H9 (cell line): ENCODE measurements around the gene DGLUCY. TPM values are rescaled to one million over a fixed set of nuclear protein-coding genes. Genes with fewer than 3 reads are reported as not detected.

Experiments used
- DNase-seq: peaks from one replicate; pipeline ENCODE4 v3.0.0-alpha.2; 2017
- H2AFZ ChIP-seq: one replicate; pipeline ENCODE4 v1.6.1; 2013; ENCODE audit warnings: mild to moderate bottlenecking, low read length, control low read depth, moderate library complexity
- H2AK5ac ChIP-seq: 2 replicates; pipeline ENCODE4 v1.6.1; 2013; ENCODE audit warnings: low read length, control low read depth, mixed read lengths; ENCODE audit not compliant: insufficient read length
- H2BK120ac ChIP-seq: one replicate; pipeline ENCODE4 v1.6.1; 2013; ENCODE audit warnings: low read depth, mild to moderate bottlenecking, low read length, control low read depth, inconsistent platforms; ENCODE audit not compliant: poor library complexity, severe bottlenecking
- H2BK12ac ChIP-seq: 2 replicates; pipeline ENCODE4 v1.6.1; 2013; ENCODE audit warnings: low read length, control low read depth, mixed read lengths, low read depth; ENCODE audit not compliant: insufficient read length
- H2BK15ac ChIP-seq: 2 replicates; pipeline ENCODE4 v1.6.1; 2013; ENCODE audit warnings: low read depth, low read length, control low read depth
- H2BK20ac ChIP-seq: one replicate; pipeline ENCODE4 v1.6.1; 2013; ENCODE audit warnings: low read depth, mild to moderate bottlenecking, low read length, control low read depth, inconsistent platforms; ENCODE audit not compliant: poor library complexity, severe bottlenecking
- H2BK5ac ChIP-seq: 2 replicates; pipeline ENCODE4 v1.6.1; 2013; ENCODE audit warnings: low read length, control low read depth, mixed read lengths; ENCODE audit not compliant: insufficient read length
- H3K14ac ChIP-seq: 2 replicates; pipeline ENCODE4 v1.6.1; 2013; ENCODE audit warnings: low read length, control low read depth; ENCODE audit not compliant: insufficient read depth
- H3K18ac ChIP-seq: 2 replicates; pipeline ENCODE4 v1.6.1; 2013; ENCODE audit warnings: low read depth, mild to moderate bottlenecking, mixed read lengths, low read length, control low read depth; ENCODE audit not compliant: insufficient read length
- H3K23ac ChIP-seq: 2 replicates; pipeline ENCODE4 v1.6.1; 2013; ENCODE audit warnings: low read length, control low read depth, mixed read lengths, low read depth; ENCODE audit not compliant: insufficient read length
- H3K23me2 ChIP-seq: 2 replicates; pipeline ENCODE4 v1.6.1; 2013; ENCODE audit warnings: low read depth, mild to moderate bottlenecking, mixed read lengths, low read length, control low read depth; ENCODE audit not compliant: insufficient read length, poor library complexity, severe bottlenecking
- H3K27ac ChIP-seq: 2 replicates; pipeline ENCODE4 v1.5.1; 2013; ENCODE audit warnings: low read length, control low read depth, mixed read lengths, low read depth; ENCODE audit not compliant: insufficient read length
- H3K27me3 ChIP-seq: 2 replicates; pipeline ENCODE4 v1.6.1; 2013; ENCODE audit warnings: low read length, control low read depth, inconsistent platforms; ENCODE audit not compliant: insufficient read depth
- H3K4ac ChIP-seq: 2 replicates; pipeline ENCODE4 v1.6.1; 2013; ENCODE audit warnings: low read depth, mild to moderate bottlenecking, control low read depth, inconsistent platforms, low read length, moderate library complexity
- H3K4me1 ChIP-seq: 2 replicates; pipeline ENCODE4 v1.6.1; 2013; ENCODE audit warnings: low read length, control low read depth, inconsistent platforms; ENCODE audit not compliant: insufficient read depth
- H3K4me2 ChIP-seq: 2 replicates; pipeline ENCODE4 v1.6.1; 2013; ENCODE audit warnings: low read length, control low read depth, mixed read lengths; ENCODE audit not compliant: insufficient read length, insufficient read depth
- H3K56ac ChIP-seq: 2 replicates; pipeline ENCODE4 v1.6.1; 2013; ENCODE audit warnings: low read depth, mild to moderate bottlenecking, mixed read lengths, low read length, control low read depth; ENCODE audit not compliant: insufficient read length
- H3K79me1 ChIP-seq: 2 replicates; pipeline ENCODE4 v1.6.1; 2013; ENCODE audit warnings: low read depth, mild to moderate bottlenecking, moderate library complexity, low read length, control low read depth, inconsistent platforms; ENCODE audit not compliant: insufficient read depth, poor library complexity, severe bottlenecking
- H3K79me2 ChIP-seq: 2 replicates; pipeline ENCODE4 v1.6.1; 2013; ENCODE audit warnings: low read length, control low read depth, inconsistent platforms; ENCODE audit not compliant: insufficient read depth
- H3K9ac ChIP-seq: 2 replicates; pipeline ENCODE4 v1.6.1; 2013; ENCODE audit warnings: low read length, control low read depth, mixed read lengths; ENCODE audit not compliant: insufficient read length; ENCODE audit errors: extremely low read depth
- H3K9me3 ChIP-seq: one replicate; pipeline ENCODE4 v1.6.1; 2013; ENCODE audit warnings: low read depth, low read length, inconsistent platforms; ENCODE audit not compliant: control insufficient read depth
- H3T11ph ChIP-seq: one replicate; pipeline ENCODE4 v1.6.1; 2013; ENCODE audit warnings: mild to moderate bottlenecking, low read length, control low read depth, inconsistent platforms
- H4K20me1 ChIP-seq: one replicate; pipeline ENCODE4 v1.6.1; 2013; ENCODE audit not compliant: control insufficient read depth, insufficient read length, insufficient read depth
- H4K5ac ChIP-seq: 2 replicates; pipeline ENCODE4 v1.6.1; 2013; ENCODE audit warnings: low read depth, mild to moderate bottlenecking, mixed read lengths, low read length, control low read depth; ENCODE audit not compliant: insufficient read length
- H4K8ac ChIP-seq: replicated peaks from 2 replicates; pipeline ENCODE4 v1.6.1; 2013; ENCODE audit warnings: low read length, control low read depth, mixed read lengths, low read depth; ENCODE audit not compliant: insufficient read length
- H4K91ac ChIP-seq: 2 replicates; pipeline ENCODE4 v1.6.1; 2013; ENCODE audit warnings: low read depth, mild to moderate bottlenecking, moderate library complexity, mixed read lengths, low read length, control low read depth; ENCODE audit not compliant: insufficient read length
- H3K27ac Mint-ChIP-seq, 3 experiments: 2 replicates in 2 of 3; 3 replicates in 1 of 3; pipeline ENCODE4 v1.8.0; 2020 to 2021; ENCODE audit warnings: mixed read lengths in 3 of 3, mild to moderate bottlenecking in 1 of 3, moderate library complexity in 1 of 3
- H3K27me3 Mint-ChIP-seq: 2 replicates; pipeline ENCODE4 v1.8.0; 2021; ENCODE audit warnings: low read depth, mild to moderate bottlenecking, moderate library complexity, mixed read lengths
- H3K36me3 Mint-ChIP-seq, 3 experiments: 2 replicates in 2 of 3; 3 replicates in 1 of 3; pipeline ENCODE4 v1.8.0; 2020 to 2021; ENCODE audit warnings: low read depth in 3 of 3, mixed read lengths in 3 of 3; ENCODE audit not compliant: insufficient read depth in 1 of 3
- H3K4me1 Mint-ChIP-seq, 2 experiments: 2 replicates each; pipeline ENCODE4 v1.8.0; 2020; ENCODE audit warnings: mixed read lengths in 2 of 2
- H3K4me3 Mint-ChIP-seq, 2 experiments: 2 replicates in 1 of 2; 3 replicates in 1 of 2; pipeline ENCODE4 v1.8.0; 2020 to 2021; ENCODE audit warnings: mild to moderate bottlenecking in 2 of 2, mixed read lengths in 2 of 2, moderate library complexity in 1 of 2
- H3K9me3 Mint-ChIP-seq, 2 experiments: 2 replicates in 1 of 2; 3 replicates in 1 of 2; pipeline ENCODE4 v1.8.0; 2020; ENCODE audit warnings: mild to moderate bottlenecking in 2 of 2, mixed read lengths in 2 of 2, moderate library complexity in 1 of 2
- CTCF ChIP-seq: fragments of 200-600 bp; sonication (generic); conservative IDR thresholded peaks from 3 replicates; pipeline ENCODE4 v1.8.0; 2021; ENCODE audit warnings: antibody characterized with exemption, mild to moderate bottlenecking
- WGBS: extraction: QIAGEN DNeasy Blood & Tissue Kit; methylation state at CpG from one replicate; pipeline ENCODE4 v1.1.7; 2013; ENCODE audit warnings: missing lambda C conversion rate, low lambda C conversion rate, mixed read lengths; ENCODE audit not compliant: insufficient read length; ENCODE audit errors: extremely low coverage; 5-methylcytosine and 5-hydroxymethylcytosine counted together
- total RNA-seq: library from RNA; stranded (reverse); gene quantifications from 2 replicates; pipeline ENCODE4 v1.2.1, GENCODE V29; 2021

DGLUCY gene
- total RNA-seq, 1 experiment from 2014 or later: 29.6 TPM

- no peaks in the 10 kb centered on the region for H3K27me3 Mint-ChIP-seq
- no peak overlapping the region for H4K8ac ChIP-seq
- no peak overlapping the region for H3K23ac ChIP-seq
- H3K79me2 ChIP-seq: no peaks in the 10 kb centered on the region
- no peak overlapping the region for H2BK5ac ChIP-seq
- H3K56ac ChIP-seq: no peak overlapping the region
- H2BK20ac ChIP-seq: no peak overlapping the region
- no peak overlapping the region for H2BK12ac ChIP-seq
- H3T11ph ChIP-seq: no peak overlapping the region
- H2AK5ac ChIP-seq: no peak overlapping the region
- H3K36me3 Mint-ChIP-seq: peaks cover 2 to 20% (median 15%) of the 10 kb centered on the region in 3 experiments; a peak in 5 of 7 replicates
- H3K4ac ChIP-seq: no peak overlapping the region
- H3K9ac ChIP-seq: no peak overlapping the region
- WGBS: no CpG with 5 or more reads among the region's 4 CpGs
- no peaks in the 10 kb centered on the region for H3K23me2 ChIP-seq
- no peak for TF ChIP-seq CTCF
- no peaks in the 10 kb centered on the region for H3K79me1 ChIP-seq
- H3K4me1 ChIP-seq: no peaks in the 10 kb centered on the region
- H4K5ac ChIP-seq: no peak overlapping the region
- peaks cover 0 to 2% of the 10 kb centered on the region in 2 experiments; a peak in 1 of 5 replicates for H3K9me3 Mint-ChIP-seq
- no peak overlapping the region for H3K4me2 ChIP-seq
- no peak overlapping the region for H4K91ac ChIP-seq
- H2BK120ac ChIP-seq: no peak overlapping the region
- no peaks in the 10 kb centered on the region for H3K9me3 ChIP-seq
- H3K14ac ChIP-seq: no peak overlapping the region
- H3K4me3 Mint-ChIP-seq: no peak overlapping the region
- H3K18ac ChIP-seq: no peak overlapping the region
- no peaks in the 10 kb centered on the region for H4K20me1 ChIP-seq
- H3K27ac Mint-ChIP-seq: no peak overlapping the region
- no peak overlapping the region for H2BK15ac ChIP-seq
- DNase-seq: no peak
- H3K4me1 Mint-ChIP-seq: peaks cover 0 to 2% of the 10 kb centered on the region in 2 experiments; a peak in 1 of 4 replicates
- H3K27me3 ChIP-seq: no peaks in the 10 kb centered on the region
- H3K27ac ChIP-seq: no peak overlapping the region
- no peak overlapping the region for H2AFZ ChIP-seq
Measured at GRCh38 chr14:91173904-91174303, 60.0 kb downstream of the DGLUCY start.
